Neural progenitor cell (in vitro differentiated cells): ENCODE results near the gene PSMD3.

ENCODE experiments used
- EZH2 ChIP-seq: fragments of 200-600 bp; sonication (generic); IDR thresholded peaks from 2 replicates; pipeline ENCODE4 v1.6.1; 2017; ENCODE audit warnings: antibody characterized with exemption, mild to moderate bottlenecking, moderate library complexity
- EZH2phosphoT487 ChIP-seq: fragments of 200-600 bp; sonication (generic); IDR thresholded peaks from 2 replicates; pipeline ENCODE4 v1.6.1; 2017; ENCODE audit warnings: antibody characterized with exemption
- TF ChIP-seq, protein P1 (sequence below): fragments of 200-600 bp; sonication (generic); IDR thresholded peaks from 2 replicates; pipeline ENCODE4 v1.5.1; 2017; ENCODE audit warnings: antibody characterized with exemption, mild to moderate bottlenecking

GRCh38 chr17:39995438-39995837 is 14.8 kb downstream of the PSMD3 start:
- TF ChIP-seq, protein P1, sequence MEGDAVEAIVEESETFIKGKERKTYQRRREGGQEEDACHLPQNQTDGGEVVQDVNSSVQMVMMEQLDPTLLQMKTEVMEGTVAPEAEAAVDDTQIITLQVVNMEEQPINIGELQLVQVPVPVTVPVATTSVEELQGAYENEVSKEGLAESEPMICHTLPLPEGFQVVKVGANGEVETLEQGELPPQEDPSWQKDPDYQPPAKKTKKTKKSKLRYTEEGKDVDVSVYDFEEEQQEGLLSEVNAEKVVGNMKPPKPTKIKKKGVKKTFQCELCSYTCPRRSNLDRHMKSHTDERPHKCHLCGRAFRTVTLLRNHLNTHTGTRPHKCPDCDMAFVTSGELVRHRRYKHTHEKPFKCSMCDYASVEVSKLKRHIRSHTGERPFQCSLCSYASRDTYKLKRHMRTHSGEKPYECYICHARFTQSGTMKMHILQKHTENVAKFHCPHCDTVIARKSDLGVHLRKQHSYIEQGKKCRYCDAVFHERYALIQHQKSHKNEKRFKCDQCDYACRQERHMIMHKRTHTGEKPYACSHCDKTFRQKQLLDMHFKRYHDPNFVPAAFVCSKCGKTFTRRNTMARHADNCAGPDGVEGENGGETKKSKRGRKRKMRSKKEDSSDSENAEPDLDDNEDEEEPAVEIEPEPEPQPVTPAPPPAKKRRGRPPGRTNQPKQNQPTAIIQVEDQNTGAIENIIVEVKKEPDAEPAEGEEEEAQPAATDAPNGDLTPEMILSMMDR, result no peak
- TF ChIP-seq EZH2phosphoT487 (no peak), EZH2 (no peak)
